Loucy (cell line): ENCODE results near the gene ZW10.

ENCODE experiments used
- H2AFZ ChIP-seq: fragments of 200-600 bp; sonication (generic); 2 replicates; pipeline ENCODE4 v1.6.0; 2016; ENCODE audit warnings: antibody characterized with exemption, mild to moderate bottlenecking, low read length, moderate library complexity
- H3F3A ChIP-seq: fragments of 200-600 bp; 2 replicates; pipeline ENCODE4 v1.6.0; 2016; ENCODE audit warnings: antibody characterized with exemption, low read depth, mild to moderate bottlenecking
- H3K27me3 ChIP-seq: fragments of 200-600 bp; sonication (generic); 2 replicates; pipeline ENCODE4 v1.6.1; 2014; ENCODE audit warnings: low read length, mild to moderate bottlenecking; ENCODE audit not compliant: insufficient read depth, poor library complexity, severe bottlenecking
- H3K36me3 ChIP-seq: fragments of 200-600 bp; sonication (generic); 2 replicates; pipeline ENCODE4 v1.6.1; 2016; ENCODE audit warnings: low read length; ENCODE audit not compliant: insufficient read depth
- H3K4me1 ChIP-seq: fragments of 200-600 bp; sonication (generic); 2 replicates; pipeline ENCODE4 v1.5.1; 2014; ENCODE audit warnings: low read length, mild to moderate bottlenecking; ENCODE audit not compliant: insufficient read depth, poor library complexity, severe bottlenecking
- H3K4me2 ChIP-seq: fragments of 200-600 bp; sonication (generic); 2 replicates; pipeline ENCODE4 v1.6.0; 2014; ENCODE audit warnings: antibody characterized with exemption, low read length, low read depth, mild to moderate bottlenecking; ENCODE audit not compliant: poor library complexity, severe bottlenecking
- H3K4me3 ChIP-seq: fragments of 200-600 bp; sonication (generic); 2 replicates; pipeline ENCODE4 v1.5.1; 2014; ENCODE audit warnings: low read length, mild to moderate bottlenecking, mixed read lengths; ENCODE audit not compliant: poor library complexity, severe bottlenecking
- H3K79me2 ChIP-seq: fragments of 200-600 bp; sonication (generic); 2 replicates; pipeline ENCODE4 v1.6.1; 2014; ENCODE audit warnings: low read length; ENCODE audit not compliant: insufficient read depth
- H3K9ac ChIP-seq: fragments of 200-600 bp; sonication (generic); 2 replicates; pipeline ENCODE4 v1.6.0; 2014; ENCODE audit warnings: mild to moderate bottlenecking, low read depth, low read length, moderate library complexity; ENCODE audit not compliant: poor library complexity, severe bottlenecking
- H3K9me2 ChIP-seq: fragments of 200-600 bp; sonication (generic); replicated peaks from 2 replicates; pipeline ENCODE4 v1.6.1; 2016; ENCODE audit warnings: low read depth, low read length, mixed read lengths
- H3K9me3 ChIP-seq: fragments of 200-600 bp; sonication (generic); 2 replicates; pipeline ENCODE4 v1.6.1; 2014; ENCODE audit warnings: mild to moderate bottlenecking, antibody characterized with exemption, low read length, low read depth; ENCODE audit not compliant: insufficient read depth
- H4K20me1 ChIP-seq: fragments of 200-600 bp; sonication (generic); 2 replicates; pipeline ENCODE4 v1.6.0; 2014; ENCODE audit warnings: antibody characterized with exemption, low read length, mild to moderate bottlenecking; ENCODE audit not compliant: insufficient read depth, poor library complexity, severe bottlenecking
- EZH2phosphoT487 ChIP-seq: fragments of 200-600 bp; IDR thresholded peaks from 2 replicates; pipeline ENCODE4 v1.6.1; 2018; ENCODE audit warnings: antibody characterized with exemption, mild to moderate bottlenecking, moderate library complexity, borderline replicate concordance
- TF ChIP-seq, protein P1 (sequence below): fragments of 200-600 bp; sonication (generic); conservative IDR thresholded peaks from 2 replicates; pipeline ENCODE4 v1.5.1; 2014; ENCODE audit warnings: mild to moderate bottlenecking, antibody characterized with exemption, low read length

The ZW10 gene

DNA sequence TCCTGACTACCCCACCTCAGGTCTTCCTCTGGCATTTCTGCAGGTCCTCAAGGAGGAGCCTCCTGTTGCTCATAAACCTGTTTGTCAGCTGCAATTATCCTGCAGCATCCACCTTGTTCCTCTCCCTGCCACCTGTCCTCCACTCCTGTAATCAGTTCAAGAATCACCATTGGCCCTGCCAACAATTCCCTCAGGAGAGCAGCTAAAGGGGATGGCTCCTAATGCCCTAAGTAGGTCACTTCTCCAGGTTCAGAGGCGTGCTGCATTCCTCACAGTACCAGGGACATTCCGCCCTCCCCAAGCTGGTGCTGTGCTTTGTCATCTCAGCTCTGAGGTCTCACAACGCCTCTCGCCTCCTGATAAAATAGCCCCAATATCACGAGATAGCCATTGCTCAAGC is 8.2 kb upstream of the ZW10 start:
- H3K9me2 ChIP-seq, result no peaks in the 10 kb centered on the region
- no peaks in the 10 kb centered on the region for H4K20me1 ChIP-seq
- no peaks in the 10 kb centered on the region for H3K36me3 ChIP-seq
- H3K9ac ChIP-seq, result no peak overlapping the region
- no peaks in the 10 kb centered on the region for H3K27me3 ChIP-seq
- H3K4me3 ChIP-seq, result no peak overlapping the region
- no peak overlapping the region for H3K4me2 ChIP-seq
- no peaks in the 10 kb centered on the region for H3K4me1 ChIP-seq
- H3F3A ChIP-seq, result no peaks in the 10 kb centered on the region
- no peak overlapping the region for H2AFZ ChIP-seq
- H3K9me3 ChIP-seq, result no peaks in the 10 kb centered on the region
- TF ChIP-seq EZH2phosphoT487, result no peak
- TF ChIP-seq, protein P1, sequence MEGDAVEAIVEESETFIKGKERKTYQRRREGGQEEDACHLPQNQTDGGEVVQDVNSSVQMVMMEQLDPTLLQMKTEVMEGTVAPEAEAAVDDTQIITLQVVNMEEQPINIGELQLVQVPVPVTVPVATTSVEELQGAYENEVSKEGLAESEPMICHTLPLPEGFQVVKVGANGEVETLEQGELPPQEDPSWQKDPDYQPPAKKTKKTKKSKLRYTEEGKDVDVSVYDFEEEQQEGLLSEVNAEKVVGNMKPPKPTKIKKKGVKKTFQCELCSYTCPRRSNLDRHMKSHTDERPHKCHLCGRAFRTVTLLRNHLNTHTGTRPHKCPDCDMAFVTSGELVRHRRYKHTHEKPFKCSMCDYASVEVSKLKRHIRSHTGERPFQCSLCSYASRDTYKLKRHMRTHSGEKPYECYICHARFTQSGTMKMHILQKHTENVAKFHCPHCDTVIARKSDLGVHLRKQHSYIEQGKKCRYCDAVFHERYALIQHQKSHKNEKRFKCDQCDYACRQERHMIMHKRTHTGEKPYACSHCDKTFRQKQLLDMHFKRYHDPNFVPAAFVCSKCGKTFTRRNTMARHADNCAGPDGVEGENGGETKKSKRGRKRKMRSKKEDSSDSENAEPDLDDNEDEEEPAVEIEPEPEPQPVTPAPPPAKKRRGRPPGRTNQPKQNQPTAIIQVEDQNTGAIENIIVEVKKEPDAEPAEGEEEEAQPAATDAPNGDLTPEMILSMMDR, result no peak
- no peaks in the 10 kb centered on the region for H3K79me2 ChIP-seq

DNA sequence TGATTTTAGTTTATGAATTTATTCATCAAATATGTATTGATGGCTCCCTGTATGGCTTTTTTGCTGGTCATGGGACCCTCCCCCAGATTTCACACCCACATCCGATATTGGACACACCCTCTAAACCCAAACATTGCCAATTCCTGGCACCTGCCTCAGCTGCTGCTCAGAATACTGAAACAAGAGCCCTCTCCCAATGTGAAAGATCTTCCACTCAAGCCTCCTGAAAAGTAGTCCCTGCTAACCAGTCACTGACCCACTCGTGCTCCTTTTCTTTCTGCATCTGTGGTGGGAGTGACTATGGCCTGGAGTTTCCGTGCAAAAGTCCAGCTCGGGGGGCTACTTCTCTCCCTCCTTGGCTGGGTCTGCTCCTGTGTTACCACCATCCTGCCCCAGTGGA is 6.0 kb upstream of the ZW10 start, which contains the start of gene CLDN25:
Gene CLDN25 (plus strand): TSS at position 301 of the 400 bp plus-strand sequence. CDS start 0 bp downstream, at position 301.
- Histone ChIP-seq H4K20me1 (no peaks in the 10 kb centered on the region), H3K9ac (no peak within 1 kb of the TSS), H2AFZ (no peak within 1 kb of the TSS), H3K4me2 (no peak within 1 kb of the TSS), H3K27me3 (no peaks in the 10 kb centered on the region), H3F3A (no peaks in the 10 kb centered on the region), H3K4me1 (no peaks in the 10 kb centered on the region), H3K9me2 (no peaks in the 10 kb centered on the region), H3K36me3 (no peaks in the 10 kb centered on the region), H3K4me3 (no peak within 1 kb of the TSS), H3K79me2 (no peaks in the 10 kb centered on the region), H3K9me3 (no peaks in the 10 kb centered on the region)
- TF ChIP-seq EZH2phosphoT487, result no peak
- TF ChIP-seq, protein P1, result no peak

DNA sequence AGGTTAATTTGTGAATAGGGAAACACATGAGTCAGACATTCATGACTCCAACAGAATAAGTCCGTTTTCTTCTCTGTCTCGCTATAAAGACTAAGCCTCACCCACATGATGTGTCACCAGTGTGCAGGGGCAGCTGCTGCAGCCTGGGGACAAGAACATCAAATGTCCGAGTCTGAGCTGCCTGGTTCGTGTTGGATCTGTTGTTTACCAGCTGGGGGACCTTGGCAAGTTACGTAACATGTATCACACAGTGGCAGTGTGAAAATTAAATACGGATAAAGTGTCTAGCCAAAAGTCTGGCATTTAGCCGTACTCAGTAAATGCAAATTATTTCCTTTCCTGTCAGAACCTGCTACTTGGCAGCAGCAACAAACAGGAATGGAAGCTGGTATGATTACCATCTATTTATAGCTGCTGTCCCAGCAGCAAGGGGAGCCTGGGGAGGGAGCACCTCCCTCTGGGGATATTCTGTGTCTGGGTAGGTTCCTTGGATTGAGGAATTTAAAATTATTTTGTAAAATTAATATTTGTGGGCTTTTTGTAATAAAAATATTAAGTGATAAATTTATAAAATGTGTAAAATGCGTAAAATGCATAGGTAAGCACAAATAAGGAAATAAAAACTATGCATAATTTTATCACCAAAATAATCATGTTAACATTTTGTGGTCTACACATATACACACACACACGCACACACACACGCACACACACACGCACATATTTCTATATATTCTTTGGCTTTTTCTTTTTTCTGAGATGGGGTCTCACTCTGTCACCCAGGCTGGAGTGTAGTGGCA is 4.8 kb upstream of the ZW10 start:
- no peak overlapping the region for H3K4me3 ChIP-seq
- TF ChIP-seq, protein P1, result no peak
- no peak for TF ChIP-seq EZH2phosphoT487
- H3K9me2 ChIP-seq, result no peaks in the 10 kb centered on the region
- H2AFZ ChIP-seq, result no peak overlapping the region
- H3F3A ChIP-seq, result no peaks in the 10 kb centered on the region
- H3K4me2 ChIP-seq, result no peak overlapping the region
- peaks cover 2% of the 10 kb centered on the region for H3K79me2 ChIP-seq
- no peak overlapping the region for H3K9ac ChIP-seq
- no peaks in the 10 kb centered on the region for H4K20me1 ChIP-seq
- H3K9me3 ChIP-seq, result no peaks in the 10 kb centered on the region
- H3K4me1 ChIP-seq, result no peaks in the 10 kb centered on the region
- H3K27me3 ChIP-seq, result no peaks in the 10 kb centered on the region
- no peaks in the 10 kb centered on the region for H3K36me3 ChIP-seq
